ENCODE measurements around the gene FOXN1. TPM values are rescaled to one million over a fixed set of nuclear protein-coding genes. Genes with fewer than 3 reads are reported as not detected.

The FOXN1 gene
- total and polyA plus RNA-seq, 3 experiments from 2014 or later = not detected

- peak overlapping the region in 1 of 8 donors; percentile 74 for H3K27ac Mint-ChIP-seq
- no peak overlapping the region for H3K4me3 Mint-ChIP-seq
- no peak overlapping the region for H3K4me3 ChIP-seq (ENCODE audit: low read length)
- DNase-seq = no peak
- H3K36me3 Mint-ChIP-seq = no peaks in the 10 kb centered on the region
- H3K4me1 Mint-ChIP-seq = peaks cover 0 to 7% (median 0%) of the 10 kb centered on the region in 3 donors
- no peaks in the 10 kb centered on the region for H3K9me3 Mint-ChIP-seq
- H3K27ac ChIP-seq (ENCODE audit: low read depth, low read length) = no peak overlapping the region
- H3K27me3 Mint-ChIP-seq = peaks cover 11 to 14% of the 10 kb centered on the region in 2 donors
- ChIA-PET POLR2A (interaction anchor here (0.7 kb wide), 1 partner anchor 32 kb away, joined by 3 read pairs; no protein-coding TSS in a partner anchor), CTCF (interaction anchor here (1.1 kb wide), 1 partner anchor 17 kb away, joined by 3 read pairs; no protein-coding TSS in a partner anchor)
- no peaks in the 10 kb centered on the region for H3K27me3 ChIP-seq (ENCODE audit: insufficient read depth, low read length, poor library complexity, severe bottlenecking)
- H3K4me1 ChIP-seq (ENCODE audit: insufficient read depth, low read length) = no peaks in the 10 kb centered on the region
- no peaks in the 10 kb centered on the region for H3K9me3 ChIP-seq (ENCODE audit: low read length)
- no peaks in the 10 kb centered on the region for H3K36me3 ChIP-seq (ENCODE audit: insufficient read depth, low read length)
These were observed 37.4 kb upstream of the FOXN1 start for GRCh38 chr17:28468781-28469180.

- CTCF ChIA-PET = interaction anchor here (1.1 kb wide), 1 partner anchor 16 kb away, joined by 3 read pairs; no protein-coding TSS in a partner anchor
- Histone ChIP-seq H3K36me3 (ENCODE audit: insufficient read depth, low read length) (no peaks in the 10 kb centered on the region), H3K4me1 (ENCODE audit: insufficient read depth, low read length) (no peaks in the 10 kb centered on the region), H3K4me3 (ENCODE audit: low read length) (no peak overlapping the region), H3K27me3 (ENCODE audit: insufficient read depth, low read length, poor library complexity, severe bottlenecking) (no peaks in the 10 kb centered on the region), H3K9me3 (ENCODE audit: low read length) (no peaks in the 10 kb centered on the region), H3K27ac (ENCODE audit: low read depth, low read length) (no peak overlapping the region)
- no peak overlapping the region for H3K4me3 Mint-ChIP-seq
- H3K27ac Mint-ChIP-seq = no peak overlapping the region
- peaks cover 0 to 7% (median 0%) of the 10 kb centered on the region in 3 donors for H3K4me1 Mint-ChIP-seq
- no peaks in the 10 kb centered on the region for H3K36me3 Mint-ChIP-seq
- no peak for DNase-seq
- H3K27me3 Mint-ChIP-seq = peaks cover 10 to 13% of the 10 kb centered on the region in 2 donors
- H3K9me3 Mint-ChIP-seq = no peaks in the 10 kb centered on the region
- POLR2A ChIA-PET = no interaction called here
These were observed 36.8 kb upstream of the FOXN1 start for GRCh38 chr17:28469376-28469775.

- Histone ChIP-seq H3K27ac (ENCODE audit: low read depth, low read length) (no peak overlapping the region), H3K9me3 (ENCODE audit: low read length) (no peaks in the 10 kb centered on the region), H3K4me1 (ENCODE audit: insufficient read depth, low read length) (peaks cover 4% of the 10 kb centered on the region), H3K36me3 (ENCODE audit: insufficient read depth, low read length) (no peaks in the 10 kb centered on the region), H3K27me3 (ENCODE audit: insufficient read depth, low read length, poor library complexity, severe bottlenecking) (no peaks in the 10 kb centered on the region), H3K4me3 (ENCODE audit: low read length) (no peak overlapping the region)
- CTCF ChIA-PET = no interaction called here
- POLR2A ChIA-PET = no interaction called here
- no peaks in the 10 kb centered on the region for H3K9me3 Mint-ChIP-seq
- peak overlapping the region in 1 of 8 donors; percentile 24 for H3K27ac Mint-ChIP-seq
- H3K4me3 Mint-ChIP-seq = no peak overlapping the region
- peaks cover 1 to 10% (median 3%) of the 10 kb centered on the region in 3 donors for H3K4me1 Mint-ChIP-seq
- H3K27me3 Mint-ChIP-seq = peaks cover 8 to 13% of the 10 kb centered on the region in 2 donors
- H3K36me3 Mint-ChIP-seq = no peaks in the 10 kb centered on the region
- DNase-seq = no peak
These were observed 35.8 kb upstream of the FOXN1 start for GRCh38 chr17:28470266-28470913.

DNA sequence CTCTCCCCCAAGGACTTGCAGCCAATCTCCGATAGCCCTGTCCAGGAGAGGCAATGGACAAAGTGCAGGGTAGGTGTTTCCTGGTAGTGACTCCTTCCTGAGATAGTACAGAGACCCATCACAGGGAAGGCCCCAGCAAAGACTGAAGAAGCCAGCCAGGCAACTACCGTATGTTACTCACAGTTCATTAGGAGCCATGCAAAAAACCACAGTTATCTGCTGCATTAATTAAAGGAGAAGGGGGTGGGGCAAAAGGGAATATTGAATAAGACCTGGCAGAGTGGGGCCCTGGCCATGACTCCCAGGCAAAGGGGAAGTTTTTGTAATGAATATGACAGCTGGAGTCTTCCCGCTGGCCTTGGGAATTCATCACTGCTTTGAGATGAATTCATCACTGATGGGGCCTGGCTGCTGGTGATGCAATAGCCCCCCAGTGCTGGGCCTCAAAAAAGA is 35.2 kb upstream of the FOXN1 start:
- Mint-ChIP-seq H3K4me1 (peaks cover 3 to 15% (median 7%) of the 10 kb centered on the region in 3 donors), H3K9me3 (no peaks in the 10 kb centered on the region), H3K27ac (peak overlapping the region in 2 of 8 donors; percentile 8 to 24), H3K27me3 (peaks cover 2 to 12% of the 10 kb centered on the region in 2 donors), H3K4me3 (no peak overlapping the region), H3K36me3 (no peaks in the 10 kb centered on the region)
- Histone ChIP-seq H3K27me3 (ENCODE audit: insufficient read depth, low read length, poor library complexity, severe bottlenecking) (no peaks in the 10 kb centered on the region), H3K4me1 (ENCODE audit: insufficient read depth, low read length) (peaks cover 10% of the 10 kb centered on the region), H3K4me3 (ENCODE audit: low read length) (no peak overlapping the region), H3K36me3 (ENCODE audit: insufficient read depth, low read length) (no peaks in the 10 kb centered on the region), H3K9me3 (ENCODE audit: low read length) (no peaks in the 10 kb centered on the region), H3K27ac (ENCODE audit: low read depth, low read length) (no peak overlapping the region)
- DNase-seq = no peak
- ChIA-PET POLR2A (no interaction called here), CTCF (no interaction called here)

DNA sequence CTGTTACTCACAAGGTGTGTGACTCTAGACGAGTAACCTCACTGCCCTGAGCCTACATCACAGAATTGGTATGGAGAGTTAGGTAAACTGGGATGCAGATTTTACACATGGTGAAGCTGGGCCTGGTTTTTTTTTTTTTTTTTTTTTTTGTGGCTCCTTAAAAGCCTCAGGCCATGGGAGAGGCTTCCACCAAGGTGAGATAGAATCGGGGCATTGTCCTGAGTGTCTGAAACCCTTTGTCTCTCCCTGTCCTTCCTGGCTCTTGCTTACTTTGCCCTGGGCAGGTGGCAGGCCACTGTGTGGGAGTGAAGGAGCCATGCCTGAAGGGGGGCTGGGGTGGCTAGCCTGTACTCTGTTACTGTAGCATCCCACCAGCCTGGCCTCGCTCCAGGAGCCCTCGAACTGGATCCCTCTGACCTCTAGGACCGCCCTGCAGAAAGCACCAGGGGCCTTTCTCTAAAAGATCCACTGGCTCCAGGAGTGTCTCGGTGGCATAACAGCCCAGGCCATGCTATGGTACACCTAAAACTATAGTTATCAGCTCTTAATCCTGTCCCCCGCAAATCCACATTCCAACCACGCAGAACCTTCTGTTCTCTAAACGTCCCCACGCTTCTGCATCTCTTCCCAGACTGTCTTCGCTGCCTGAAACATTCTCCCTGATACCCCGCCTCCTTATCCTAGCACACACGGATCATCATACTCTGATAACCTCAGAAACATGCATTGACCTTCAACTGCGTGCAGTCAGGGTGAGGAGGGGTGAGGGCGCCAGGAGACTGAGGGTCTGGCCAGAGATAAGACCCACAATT is 34.4 kb upstream of the FOXN1 start:
- Mint-ChIP-seq H3K4me1 (peaks cover 3 to 15% (median 7%) of the 10 kb centered on the region in 3 donors), H3K9me3 (no peaks in the 10 kb centered on the region), H3K27ac (no peak overlapping the region), H3K27me3 (peaks cover 0 to 11% of the 10 kb centered on the region in 2 donors), H3K36me3 (no peaks in the 10 kb centered on the region), H3K4me3 (no peak overlapping the region)
- DNase-seq = no peak
- no peaks in the 10 kb centered on the region for H3K9me3 ChIP-seq (ENCODE audit: low read length)
- POLR2A ChIA-PET = no interaction called here
- H3K4me3 ChIP-seq (ENCODE audit: low read length) = no peak overlapping the region
- no peaks in the 10 kb centered on the region for H3K27me3 ChIP-seq (ENCODE audit: insufficient read depth, low read length, poor library complexity, severe bottlenecking)
- H3K36me3 ChIP-seq (ENCODE audit: insufficient read depth, low read length) = no peaks in the 10 kb centered on the region
- H3K27ac ChIP-seq (ENCODE audit: low read depth, low read length) = no peak overlapping the region
- CTCF ChIA-PET = no interaction called here
- peaks cover 10% of the 10 kb centered on the region for H3K4me1 ChIP-seq (ENCODE audit: insufficient read depth, low read length)

DNA sequence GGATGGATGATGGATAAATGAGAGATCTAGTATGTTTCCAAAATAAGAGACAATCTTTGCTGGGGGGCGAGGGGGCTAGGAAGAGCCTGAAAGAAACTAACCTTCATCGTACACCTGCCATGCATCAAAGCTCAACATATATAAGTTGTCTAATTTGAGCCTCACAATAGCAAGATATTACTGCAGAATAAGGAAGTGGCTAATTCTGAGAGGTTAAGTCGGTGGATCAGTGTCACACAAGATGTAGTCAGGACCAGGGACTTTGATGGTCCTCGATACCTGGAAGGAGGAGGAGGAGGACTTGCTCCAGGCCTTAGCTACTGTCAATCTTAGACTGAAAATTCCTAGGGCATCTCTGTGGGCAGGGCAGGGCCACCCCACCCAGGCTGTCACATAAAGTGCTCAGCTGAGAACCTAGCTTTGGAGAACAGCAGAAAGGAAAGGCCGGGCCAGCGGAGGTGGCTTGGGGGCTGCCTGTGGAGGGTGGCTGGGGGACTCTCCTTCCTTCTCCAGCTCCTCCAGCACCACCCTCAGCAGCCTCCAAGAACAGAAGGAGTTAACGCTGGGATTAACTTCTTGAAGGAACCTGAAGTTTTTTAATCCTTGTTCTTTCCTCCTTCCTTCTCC is 33.2 kb upstream of the FOXN1 start:
- no peaks in the 10 kb centered on the region for H3K36me3 ChIP-seq (ENCODE audit: insufficient read depth, low read length)
- Mint-ChIP-seq H3K4me1 (peaks cover 3 to 15% (median 7%) of the 10 kb centered on the region in 3 donors), H3K36me3 (no peaks in the 10 kb centered on the region), H3K27me3 (peaks cover 0 to 11% of the 10 kb centered on the region in 2 donors), H3K27ac (peak overlapping the region in 1 of 8 donors; percentile 20), H3K9me3 (no peaks in the 10 kb centered on the region), H3K4me3 (no peak overlapping the region)
- DNase-seq = no peak
- no peaks in the 10 kb centered on the region for H3K9me3 ChIP-seq (ENCODE audit: low read length)
- no peak overlapping the region for H3K27ac ChIP-seq (ENCODE audit: low read depth, low read length)
- peaks cover 10% of the 10 kb centered on the region for H3K4me1 ChIP-seq (ENCODE audit: insufficient read depth, low read length)
- CTCF ChIA-PET = no interaction called here
- H3K4me3 ChIP-seq (ENCODE audit: low read length) = no peak overlapping the region
- no peaks in the 10 kb centered on the region for H3K27me3 ChIP-seq (ENCODE audit: insufficient read depth, low read length, poor library complexity, severe bottlenecking)
- POLR2A ChIA-PET = no interaction called here

DNA sequence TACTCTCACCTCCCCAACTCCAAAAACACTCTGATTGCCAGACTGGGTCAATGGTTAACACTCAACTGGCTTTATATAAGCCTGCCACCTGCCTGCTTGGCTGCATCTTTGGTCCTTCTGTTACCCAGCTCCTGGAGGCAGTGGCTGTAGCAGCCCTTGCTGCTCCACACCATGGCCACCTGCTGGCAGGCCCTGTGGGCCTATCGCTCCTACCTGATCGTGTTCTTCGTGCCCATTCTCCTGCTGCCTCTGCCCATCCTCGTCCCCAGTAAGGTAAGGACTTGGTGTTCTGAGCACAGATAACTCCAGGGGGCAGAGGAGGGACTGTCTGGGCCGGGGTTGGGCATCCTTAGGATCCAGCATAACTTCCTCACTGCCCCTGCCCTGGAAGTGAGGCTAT is 32.6 kb upstream of the FOXN1 start, which contains the start of gene SLC13A2:
Gene SLC13A2, plus strand, starts transcription at position 103 of the 400 bp plus-strand sequence. Its CDS starts 69 bp downstream, at position 172.
- H3K36me3 ChIP-seq (ENCODE audit: insufficient read depth, low read length) = no peaks in the 10 kb centered on the region
- Mint-ChIP-seq H3K9me3 (no peaks in the 10 kb centered on the region), H3K4me3 (no peak within 1 kb of the TSS), H3K27ac (peak within 1 kb of the TSS in 2 of 8 donors; percentile 20 to 43), H3K4me1 (peaks cover 3 to 13% (median 7%) of the 10 kb centered on the region in 3 donors), H3K27me3 (peaks cover 0 to 11% of the 10 kb centered on the region in 2 donors), H3K36me3 (no peaks in the 10 kb centered on the region)
- DNase-seq = no peak
- H3K27ac ChIP-seq (ENCODE audit: low read depth, low read length) = no peak within 1 kb of the TSS
- ChIA-PET POLR2A (no interaction called here), CTCF (no interaction called here)
- no peaks in the 10 kb centered on the region for H3K27me3 ChIP-seq (ENCODE audit: insufficient read depth, low read length, poor library complexity, severe bottlenecking)
- no peak within 1 kb of the TSS for H3K4me3 ChIP-seq (ENCODE audit: low read length)
- no peaks in the 10 kb centered on the region for H3K9me3 ChIP-seq (ENCODE audit: low read length)
- H3K4me1 ChIP-seq (ENCODE audit: insufficient read depth, low read length) = peaks cover 10% of the 10 kb centered on the region

Measured in CD8-positive, alpha-beta memory T cell (primary cell).